ENCODE data around the gene SIAE.

DNA sequence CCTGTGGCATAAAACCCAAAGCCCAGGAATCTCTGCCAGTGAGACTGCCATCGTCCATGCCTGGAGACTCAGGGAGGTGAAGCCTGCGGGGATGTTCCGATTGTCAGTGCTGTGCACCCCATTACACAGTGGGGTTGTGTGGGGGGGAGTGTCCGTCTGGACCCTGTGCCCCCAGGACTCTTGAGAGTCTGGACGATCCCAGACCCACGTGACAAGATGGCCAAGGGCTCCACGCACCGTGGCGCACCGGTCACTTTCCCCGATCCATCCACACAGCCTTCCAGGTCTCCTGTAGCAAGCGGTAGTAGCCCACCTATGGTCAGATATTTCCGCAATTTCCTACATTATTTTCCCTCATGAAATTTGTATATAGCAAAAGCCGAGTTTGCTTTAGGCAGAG, 45.3 kb upstream of the SIAE start:
- TF ChIP-seq CTCF (conservative IDR thresholded peaks at IDR 0.05; ENCODE audit: low read depth, low read length) (no peak), EZH2 (IDR thresholded peaks at IDR 0.05; ENCODE audit: borderline replicate concordance, low read depth, low read length, poor library complexity, severe bottlenecking) (no peak)

All from A673 (cell line).